H1 (cell line): ENCODE measurements around the gene SLC9A4.

Experiments used
- EZH2 ChIP-seq: fragments of 200-600 bp; sonication (generic); IDR thresholded peaks from 2 replicates; pipeline ENCODE4 v1.7.1; 2012; ENCODE audit warnings: low read depth, mild to moderate bottlenecking, moderate library complexity, low read length, inconsistent platforms; ENCODE audit not compliant: severe bottlenecking
- GTF2F1 ChIP-seq: IDR thresholded peaks from 2 replicates; pipeline ENCODE4 v1.6.1; 2012; ENCODE audit warnings: low read depth, low read length, improper control_type of control experiment, borderline replicate concordance
- POLR2A ChIP-seq, 2 experiments: IDR thresholded peaks; 1 replicate in 1 of 2; 2 replicates in 1 of 2; pipeline ENCODE4 v1.6.1; 2011; ENCODE audit warnings: low read depth in 2 of 2, low read length in 2 of 2, mild to moderate bottlenecking in 2 of 2; ENCODE audit errors: control extremely low read depth in 1 of 2
- TF ChIP-seq, protein P1 (sequence below), 3 experiments: IDR thresholded peaks; 1 replicate in 2 of 3; 2 replicates in 1 of 3; pipeline versions ENCODE4 v1.5.1 to v1.6.1; 2011; ENCODE audit warnings: low read length in 3 of 3, mild to moderate bottlenecking in 3 of 3, inconsistent platforms in 2 of 3, low read depth in 1 of 3, moderate library complexity in 1 of 3; ENCODE audit not compliant: insufficient read depth in 1 of 3; ENCODE audit errors: control extremely low read depth in 1 of 3

GRCh38 chr2:102575888-102576287 is 102.9 kb downstream of the SLC9A4 start:
- no peak for TF ChIP-seq EZH2
- TF ChIP-seq, protein P1, sequence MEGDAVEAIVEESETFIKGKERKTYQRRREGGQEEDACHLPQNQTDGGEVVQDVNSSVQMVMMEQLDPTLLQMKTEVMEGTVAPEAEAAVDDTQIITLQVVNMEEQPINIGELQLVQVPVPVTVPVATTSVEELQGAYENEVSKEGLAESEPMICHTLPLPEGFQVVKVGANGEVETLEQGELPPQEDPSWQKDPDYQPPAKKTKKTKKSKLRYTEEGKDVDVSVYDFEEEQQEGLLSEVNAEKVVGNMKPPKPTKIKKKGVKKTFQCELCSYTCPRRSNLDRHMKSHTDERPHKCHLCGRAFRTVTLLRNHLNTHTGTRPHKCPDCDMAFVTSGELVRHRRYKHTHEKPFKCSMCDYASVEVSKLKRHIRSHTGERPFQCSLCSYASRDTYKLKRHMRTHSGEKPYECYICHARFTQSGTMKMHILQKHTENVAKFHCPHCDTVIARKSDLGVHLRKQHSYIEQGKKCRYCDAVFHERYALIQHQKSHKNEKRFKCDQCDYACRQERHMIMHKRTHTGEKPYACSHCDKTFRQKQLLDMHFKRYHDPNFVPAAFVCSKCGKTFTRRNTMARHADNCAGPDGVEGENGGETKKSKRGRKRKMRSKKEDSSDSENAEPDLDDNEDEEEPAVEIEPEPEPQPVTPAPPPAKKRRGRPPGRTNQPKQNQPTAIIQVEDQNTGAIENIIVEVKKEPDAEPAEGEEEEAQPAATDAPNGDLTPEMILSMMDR (IDR thresholded peaks at IDR 0.05; ENCODE audit: control extremely low read depth in 1 of 3, insufficient read depth in 1 of 3, low read depth in 1 of 3, low read length in 3 of 3), result no peak
- no peak for TF ChIP-seq GTF2F1
- no peak for TF ChIP-seq POLR2A (IDR thresholded peaks at IDR 0.05; ENCODE audit: control extremely low read depth in 1 of 2, low read depth in 2 of 2, low read length in 2 of 2)
